Prostate gland (tissue), 2 donors: Measurements from ENCODE around the gene LCN15. TPM values are rescaled to one million over a fixed set of nuclear protein-coding genes. Genes with fewer than 3 reads are reported as not detected.
A peak's percentile ranks its signal among the peaks of the same experiment; 100 is the strongest.

Experiments used
- DNase-seq: peaks from one replicate; pipeline ENCODE4 v3.0.0-alpha.2; 2019; ENCODE audit warnings: low spot score
- H3K27ac ChIP-seq, 2 donors: fragments of 200-600 bp; sonication (generic); 2 replicates each; pipeline ENCODE4 v1.5.1; 2017 to 2019
- H3K27me3 ChIP-seq: fragments of 200-600 bp; sonication (generic); replicated peaks from 2 replicates; pipeline ENCODE4 v1.5.1; 2019; ENCODE audit not compliant: insufficient read depth
- H3K36me3 ChIP-seq, 2 donors: fragments of 200-600 bp; sonication (generic); 1 replicate in 1 of 2; 2 replicates in 1 of 2; pipeline versions ENCODE4 v1.5.1 to v1.8.1; 2017 to 2019
- H3K4me1 ChIP-seq: fragments of 200-600 bp; sonication (generic); replicated peaks from 2 replicates; pipeline ENCODE4 v1.5.1; 2019
- H3K4me3 ChIP-seq, 2 donors: fragments of 200-600 bp; sonication (generic); 2 replicates each; pipeline ENCODE4 v1.5.1; 2017 to 2019
- H3K9me3 ChIP-seq: fragments of 200-600 bp; sonication (generic); 2 replicates; pipeline ENCODE4 v1.5.1; 2017
- CTCF ChIP-seq, 4 experiments: fragments of 200-600 bp in 2 of 4; fragments of 450-650 bp in 2 of 4; sonication (generic) in 2 of 4; IDR thresholded peaks; 1 replicate in 3 of 4; 2 replicates in 1 of 4; pipeline ENCODE4 v1.5.1; 2016 to 2019; ENCODE audit warnings: antibody characterized with exemption in 4 of 4, mild to moderate bottlenecking in 2 of 4, moderate library complexity in 2 of 4
- POLR2A ChIP-seq: fragments of 450-650 bp; IDR thresholded peaks from one replicate; pipeline ENCODE4 v1.6.1; 2016; ENCODE audit warnings: antibody characterized with exemption, mild to moderate bottlenecking
- POLR2AphosphoS5 ChIP-seq: sonication (generic); formaldehyde crosslinking; IDR thresholded peaks from one replicate; pipeline ENCODE4 v1.6.1; 2017; ENCODE audit warnings: antibody characterized with exemption
- WGBS: methylation state at CpG from one replicate; pipeline ENCODE4 v1.1.5; 2018; 5-methylcytosine and 5-hydroxymethylcytosine counted together
- intact Hi-C: fragments of 100-400 bp; cut with DNase I; formaldehyde crosslinking; loops from one replicate; pipeline ENCODE4 v1.14.2; 2022
- total RNA-seq, 2 donors: library from RNA; depleted of rRNA; stranded (reverse); fragments of >200 nt; gene quantifications; one replicate each; pipeline ENCODE4 v1.1.0, GENCODE V29; 2016

The LCN15 gene
- total RNA-seq, 2 donors from 2014 or later, result 0.40 TPM; not detected in 1

- no peak overlapping the region for H3K27ac ChIP-seq
- WGBS, result 91% methylated on average over 23 of the region's 32 CpGs
- peaks cover 7% of the 10 kb centered on the region for H3K4me1 ChIP-seq
- no peak for DNase-seq
- peaks cover 0 to 5% of the 10 kb centered on the region in 2 donors for H3K36me3 ChIP-seq
- intact Hi-C loops, result loop anchor here (10.0 kb wide), 1 partner anchor 121 kb away; the partner anchor contains the start of genes AJM1 and PHPT1
- TF ChIP-seq POLR2A, result no peak
- TF ChIP-seq POLR2AphosphoS5, result no peak
- no peak for TF ChIP-seq CTCF (IDR thresholded peaks at IDR 0.05)
- H3K9me3 ChIP-seq, result no peaks in the 10 kb centered on the region
- H3K27me3 ChIP-seq, result no peaks in the 10 kb centered on the region
- no peak overlapping the region for H3K4me3 ChIP-seq
Observed at GRCh38 chr9:136723362-136723976, 40.8 kb downstream of the LCN15 start.

GRCh38 chr9:136722969-136723356 lies 41.4 kb downstream of the LCN15 start:
- H3K4me3 ChIP-seq, result no peak overlapping the region
- intact Hi-C loops, result loop anchor here (10.0 kb wide), 1 partner anchor 122 kb away; the partner anchor contains the start of genes AJM1 and PHPT1
- H3K36me3 ChIP-seq, result peaks cover 0 to 5% of the 10 kb centered on the region in 2 donors
- no peak overlapping the region for H3K27ac ChIP-seq
- no peak for DNase-seq
- no peaks in the 10 kb centered on the region for H3K27me3 ChIP-seq
- peaks cover 7% of the 10 kb centered on the region for H3K4me1 ChIP-seq
- WGBS, result 86% methylated on average over 20 of the region's 24 CpGs
- TF ChIP-seq POLR2A (no peak), POLR2AphosphoS5 (no peak), CTCF (IDR thresholded peaks at IDR 0.05) (no peak)
- no peaks in the 10 kb centered on the region for H3K9me3 ChIP-seq

- Histone ChIP-seq H3K27ac (no peak overlapping the region), H3K9me3 (no peaks in the 10 kb centered on the region), H3K36me3 (peaks cover 0 to 5% of the 10 kb centered on the region in 2 donors), H3K27me3 (no peaks in the 10 kb centered on the region), H3K4me3 (no peak overlapping the region), H3K4me1 (peaks cover 7% of the 10 kb centered on the region)
- intact Hi-C loops, result loop anchor here (10.0 kb wide), 1 partner anchor 122 kb away; the partner anchor contains the start of genes AJM1 and PHPT1
- 74% methylated on average over 26 of the region's 31 CpGs for WGBS
- no peak for TF ChIP-seq POLR2A
- no peak for TF ChIP-seq POLR2AphosphoS5
- no peak for TF ChIP-seq CTCF (IDR thresholded peaks at IDR 0.05)
- DNase-seq, result no peak
Observed at GRCh38 chr9:136722093-136722968, 42.0 kb downstream of the LCN15 start.

GRCh38 chr9:136721339-136722092 lies 42.8 kb downstream of the LCN15 start:
- Histone ChIP-seq H3K36me3 (peaks cover 0 to 5% of the 10 kb centered on the region in 2 donors), H3K27me3 (no peaks in the 10 kb centered on the region), H3K4me3 (no peak overlapping the region), H3K27ac (peak overlapping the region in 1 of 2 donors; percentile 27), H3K4me1 (peaks cover 6% of the 10 kb centered on the region), H3K9me3 (no peaks in the 10 kb centered on the region)
- intact Hi-C loops, result loop anchor here (10.0 kb wide), 1 partner anchor 123 kb away; the partner anchor contains the start of genes AJM1 and PHPT1
- WGBS, result 66% methylated on average over 30 of the region's 30 CpGs
- no peak for DNase-seq
- TF ChIP-seq POLR2AphosphoS5 (no peak), CTCF (IDR thresholded peaks at IDR 0.05) (no peak), POLR2A (no peak)
